Naive thymus-derived CD4-positive, alpha-beta T cell (primary cell): Measurements from ENCODE around the gene STK32C. TPM values are rescaled to one million over a fixed set of nuclear protein-coding genes. Genes with fewer than 3 reads are reported as not detected.

Experiments
- ATAC-seq: fragments of 150-1000 bp; cut with Tn5 transposase; 2 replicates; pipeline ENCODE4 v1.10.0; 2021; ENCODE audit warnings: mild to moderate bottlenecking, moderate library complexity
- CTCF ChIA-PET: fragments of 350-600 bp; sonication (Branson Sonifier 250); formaldehyde crosslinking; loops from one replicate; lab custom pipeline; 2021; ENCODE audit warnings: antibody characterized with exemption; lab: Charles Lee
- POLR2A ChIA-PET: fragments of 350-600 bp; sonication (Branson Sonifier 250); formaldehyde crosslinking; loops from one replicate; lab custom pipeline; 2021; ENCODE audit warnings: antibody characterized with exemption, inconsistent platforms; lab: Charles Lee
- DNase-seq, 9 donors: peaks; one replicate each; pipeline versions ENCODE4 v3.0.0 to v3.0.0-alpha.2; 2020 to 2022; ENCODE audit warnings: mixed read lengths in 1 of 9
- H3K27ac ChIP-seq: one replicate; pipeline ENCODE4 v1.7.0; 2013; ENCODE audit warnings: mild to moderate bottlenecking, low read depth, low read length, moderate library complexity
- H3K27me3 ChIP-seq, 2 donors: one replicate each; pipeline ENCODE4 v1.7.0; 2013; ENCODE audit warnings: low read length in 2 of 2, mild to moderate bottlenecking in 2 of 2, moderate library complexity in 2 of 2; ENCODE audit not compliant: control insufficient read depth in 2 of 2, insufficient read depth in 2 of 2
- H3K36me3 ChIP-seq, 3 experiments: 1 replicate in 2 of 3; 2 replicates in 1 of 3; pipeline ENCODE4 v1.7.0; 2013; ENCODE audit warnings: low read length in 3 of 3, mild to moderate bottlenecking in 3 of 3, moderate library complexity in 1 of 3; ENCODE audit not compliant: insufficient read depth in 3 of 3, control insufficient read depth in 2 of 3
- H3K4me1 ChIP-seq, 2 donors: one replicate each; pipeline ENCODE4 v1.7.0; 2013; ENCODE audit warnings: low read length in 2 of 2, mild to moderate bottlenecking in 2 of 2, moderate library complexity in 1 of 2; ENCODE audit not compliant: control insufficient read depth in 2 of 2, insufficient read depth in 2 of 2
- H3K4me3 ChIP-seq: 2 replicates; pipeline ENCODE4 v1.7.0; 2013; ENCODE audit warnings: mild to moderate bottlenecking, low read length
- H3K9me3 ChIP-seq, 3 experiments: 1 replicate in 2 of 3; 2 replicates in 1 of 3; pipeline ENCODE4 v1.7.0; 2013; ENCODE audit warnings: low read length in 3 of 3; ENCODE audit not compliant: control insufficient read depth in 2 of 3
- H3K27ac Mint-ChIP-seq, 9 donors: one replicate each; pipeline ENCODE4 v1.8.0; 2020 to 2022; ENCODE audit warnings: mixed read lengths in 9 of 9, mild to moderate bottlenecking in 8 of 9, moderate library complexity in 5 of 9, inconsistent platforms in 2 of 9
- H3K27me3 Mint-ChIP-seq, 5 donors: one replicate each; pipeline ENCODE4 v1.8.0; 2021 to 2022; ENCODE audit warnings: mixed read lengths in 5 of 5, mild to moderate bottlenecking in 1 of 5
- H3K36me3 Mint-ChIP-seq, 5 donors: one replicate each; pipeline ENCODE4 v1.8.0; 2020 to 2022; ENCODE audit warnings: mixed read lengths in 5 of 5, mild to moderate bottlenecking in 3 of 5, inconsistent platforms in 1 of 5
- H3K4me1 Mint-ChIP-seq, 7 donors: one replicate each; pipeline ENCODE4 v1.8.0; 2020 to 2022; ENCODE audit warnings: mixed read lengths in 7 of 7, mild to moderate bottlenecking in 3 of 7, inconsistent platforms in 1 of 7
- H3K4me3 Mint-ChIP-seq, 10 donors: one replicate each; pipeline ENCODE4 v1.8.0; 2020 to 2022; ENCODE audit warnings: mild to moderate bottlenecking in 10 of 10, mixed read lengths in 10 of 10, moderate library complexity in 6 of 10, inconsistent platforms in 2 of 10
- H3K9me3 Mint-ChIP-seq, 11 donors: one replicate each; pipeline ENCODE4 v1.8.0; 2020 to 2022; ENCODE audit warnings: mixed read lengths in 11 of 11, mild to moderate bottlenecking in 4 of 11, inconsistent platforms in 1 of 11, moderate library complexity in 1 of 11
- intact Hi-C, 2 donors: fragments of 100-400 bp; cut with micrococcal nuclease; formaldehyde crosslinking; loops; one replicate each; pipeline ENCODE4 v1.15.1; 2023
- polyA plus RNA-seq, 2 donors: library from polyadenylated mRNA; unstranded; fragments of 300-500 nt; fragmentation: Illumina TruSeq; gene quantifications; one replicate each; pipeline ENCODE4 v1.2.3, GENCODE V29; 2021
- total RNA-seq, 6 experiments: library from RNA in 5 of 6; stranded (reverse) in 5 of 6; gene quantifications; 1 replicate in 5 of 6; 2 replicates in 1 of 6; pipeline ENCODE4 v1.2.3 and lab custom pipeline; 2021 to 2026

Gene STK32C
- total and polyA plus RNA-seq, 7 experiments from 2014 or later = 4.6 to 19.4 (median 11.8) TPM

DNA sequence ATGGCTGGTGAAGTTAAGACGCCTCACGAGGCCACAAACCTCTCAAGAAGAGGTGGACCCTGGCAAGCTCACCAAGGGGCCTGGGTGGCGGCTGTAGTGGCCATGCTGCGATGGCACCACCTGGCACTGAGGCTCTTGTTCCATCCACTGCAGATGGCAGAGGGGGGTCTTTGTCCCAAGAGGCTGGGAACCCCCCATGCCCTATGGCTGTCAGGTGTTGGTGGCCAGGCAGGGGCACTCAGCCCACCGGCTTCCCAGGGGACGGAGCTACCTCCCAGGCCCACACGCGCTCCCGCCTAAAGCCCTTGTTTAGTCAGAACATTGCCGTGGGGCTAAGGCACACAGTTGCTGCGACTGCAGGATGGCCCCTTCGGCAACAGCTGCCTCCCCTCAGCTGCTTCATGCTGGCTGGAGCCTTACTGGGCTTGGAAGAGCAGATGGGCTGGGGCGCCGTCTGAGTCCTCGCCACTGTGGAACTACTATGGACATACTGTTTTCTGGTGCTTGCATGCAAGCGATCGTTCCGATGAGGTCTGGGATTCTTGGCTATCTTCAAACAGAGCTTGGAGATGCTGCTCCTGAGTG is 74.2 kb downstream of the STK32C start:
- ChIA-PET CTCF (interaction anchor here (0.7 to 1.7 kb wide), 2 partner anchors 10 to 213 kb away, joined by 3 to 4 read pairs; no protein-coding TSS in a partner anchor), POLR2A (no interaction called here)
- Mint-ChIP-seq H3K27me3 (no peaks in the 10 kb centered on the region), H3K36me3 (peaks cover 0 to 2% (median 0%) of the 10 kb centered on the region in 5 donors), H3K4me3 (peak overlapping the region in 1 of 10 donors; percentile 7), H3K27ac (no peak overlapping the region), H3K9me3 (peaks cover 0 to 2% (median 0%) of the 10 kb centered on the region in 11 donors), H3K4me1 (peaks cover 22 to 45% (median 32%) of the 10 kb centered on the region in 7 donors)
- H3K4me1 ChIP-seq = peaks cover 0 to 10% of the 10 kb centered on the region in 2 donors
- H3K27ac ChIP-seq = no peak overlapping the region
- no peaks in the 10 kb centered on the region for H3K9me3 ChIP-seq
- DNase-seq (peak in 1 of 9 donors; percentile 4), ATAC-seq (no peak)
- intact Hi-C loops = loop anchor here in 1 of 2 donors (5.0 kb wide), 1 partner anchor 74 kb away; the partner anchor contains the start of gene STK32C
- H3K36me3 ChIP-seq = no peaks in the 10 kb centered on the region
- H3K4me3 ChIP-seq = no peak overlapping the region
- H3K27me3 ChIP-seq = no peaks in the 10 kb centered on the region

DNA sequence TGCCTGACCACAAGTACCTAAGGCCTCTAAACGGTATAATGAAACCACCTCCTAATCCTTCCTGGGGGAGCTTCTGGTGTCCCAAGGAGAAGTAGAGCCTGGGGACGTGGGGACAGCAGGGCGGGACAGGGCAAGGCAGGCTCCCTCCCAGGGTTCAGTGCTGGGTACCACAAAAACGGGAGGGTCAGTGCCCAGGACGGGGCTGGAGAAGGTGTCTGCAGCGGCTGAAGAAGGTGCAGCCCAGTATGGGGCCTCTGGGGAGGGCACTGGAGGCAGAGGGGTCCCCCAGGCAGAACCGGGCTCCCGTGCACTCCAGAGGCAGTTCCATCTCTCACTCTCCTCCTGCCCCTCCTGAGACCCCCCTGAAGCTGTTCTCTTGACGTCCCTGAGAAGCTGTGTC is 74.8 kb downstream of the STK32C start:
- no peaks in the 10 kb centered on the region for H3K9me3 ChIP-seq
- H3K4me3 ChIP-seq = no peak overlapping the region
- intact Hi-C loops = loop anchor here in 1 of 2 donors (5.0 kb wide), 1 partner anchor 74 kb away; the partner anchor contains the start of gene STK32C
- Mint-ChIP-seq H3K27ac (peak overlapping the region in 5 of 9 donors; percentile 28 to 92 (median 55)), H3K27me3 (no peaks in the 10 kb centered on the region), H3K9me3 (peaks cover 0 to 2% (median 0%) of the 10 kb centered on the region in 11 donors), H3K36me3 (no peaks in the 10 kb centered on the region), H3K4me1 (peaks cover 22 to 45% (median 32%) of the 10 kb centered on the region in 7 donors), H3K4me3 (peak overlapping the region in 4 of 10 donors; percentile 7 to 70 (median 56))
- H3K4me1 ChIP-seq = peaks cover 0 to 10% of the 10 kb centered on the region in 2 donors
- no peaks in the 10 kb centered on the region for H3K27me3 ChIP-seq
- DNase-seq (peak in 1 of 9 donors; percentile 0), ATAC-seq (no peak)
- ChIA-PET POLR2A (no interaction called here), CTCF (no interaction called here)
- no peaks in the 10 kb centered on the region for H3K36me3 ChIP-seq
- H3K27ac ChIP-seq = no peak overlapping the region

DNA sequence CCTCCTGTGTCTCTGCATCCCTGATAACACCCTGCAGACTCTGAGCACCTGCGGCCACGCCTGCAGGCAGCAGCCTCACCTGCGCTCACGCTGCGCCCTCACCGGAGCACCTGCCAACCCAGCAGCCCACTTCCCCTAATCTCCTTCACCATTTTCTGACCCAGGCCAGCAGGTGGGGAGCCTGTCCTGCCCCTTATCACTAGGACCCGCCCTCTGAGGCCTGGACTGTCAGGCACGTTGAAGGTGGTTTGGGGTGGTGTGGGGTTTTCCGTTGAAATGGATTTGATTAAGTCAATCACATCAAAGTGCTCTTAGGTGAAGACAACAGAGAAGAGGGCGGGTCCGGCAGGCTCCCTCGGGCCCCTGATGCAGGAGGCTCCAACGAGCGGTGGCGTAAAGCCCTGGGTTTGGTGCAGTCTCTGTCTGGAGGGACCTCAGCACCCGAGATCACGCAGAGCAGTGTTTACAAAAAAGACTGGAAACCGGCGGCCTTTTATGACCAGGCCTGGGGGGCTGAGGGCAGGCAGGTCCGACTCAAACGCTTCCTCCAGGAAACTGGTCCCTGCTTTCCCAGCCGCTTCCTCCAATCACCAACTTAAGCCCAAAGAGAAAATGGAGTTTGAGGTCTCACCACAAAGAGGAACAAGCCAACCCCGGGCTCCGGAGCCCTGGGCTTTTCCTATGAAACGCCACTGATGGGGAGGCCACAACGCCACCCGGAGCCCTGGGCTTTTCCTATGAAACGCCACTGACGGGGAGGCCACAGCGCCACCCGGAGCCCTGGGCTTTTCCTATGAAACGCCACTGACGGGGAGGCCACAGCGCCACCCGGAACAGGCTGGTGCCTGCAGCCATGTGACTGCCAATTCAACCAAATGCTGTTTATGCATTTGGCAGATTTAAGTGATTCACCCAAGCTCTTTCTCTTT is 75.5 kb downstream of the STK32C start:
- Histone ChIP-seq H3K36me3 (no peaks in the 10 kb centered on the region), H3K4me3 (no peak overlapping the region), H3K27me3 (no peaks in the 10 kb centered on the region), H3K27ac (no peak overlapping the region), H3K4me1 (peaks cover 0 to 10% of the 10 kb centered on the region in 2 donors), H3K9me3 (no peaks in the 10 kb centered on the region)
- ATAC-seq = peak; percentile 51
- POLR2A ChIA-PET = no interaction called here
- DNase-seq = peak in 3 of 9 donors; percentile 7 to 31 (median 20)
- H3K4me1 Mint-ChIP-seq = peaks cover 22 to 48% (median 33%) of the 10 kb centered on the region in 7 donors
- H3K9me3 Mint-ChIP-seq = peaks cover 0 to 2% (median 0%) of the 10 kb centered on the region in 11 donors
- CTCF ChIA-PET = no interaction called here
- H3K36me3 Mint-ChIP-seq = peaks cover 0 to 4% (median 2%) of the 10 kb centered on the region in 5 donors
- no peaks in the 10 kb centered on the region for H3K27me3 Mint-ChIP-seq
- peak overlapping the region in 9 of 10 donors; percentile 22 to 70 (median 44) for H3K4me3 Mint-ChIP-seq
- peak overlapping the region in 7 of 9 donors; percentile 15 to 92 (median 83) for H3K27ac Mint-ChIP-seq
- intact Hi-C loops = loop anchor here in 1 of 2 donors (5.0 kb wide), 1 partner anchor 75 kb away; the partner anchor contains the start of gene STK32C

DNA sequence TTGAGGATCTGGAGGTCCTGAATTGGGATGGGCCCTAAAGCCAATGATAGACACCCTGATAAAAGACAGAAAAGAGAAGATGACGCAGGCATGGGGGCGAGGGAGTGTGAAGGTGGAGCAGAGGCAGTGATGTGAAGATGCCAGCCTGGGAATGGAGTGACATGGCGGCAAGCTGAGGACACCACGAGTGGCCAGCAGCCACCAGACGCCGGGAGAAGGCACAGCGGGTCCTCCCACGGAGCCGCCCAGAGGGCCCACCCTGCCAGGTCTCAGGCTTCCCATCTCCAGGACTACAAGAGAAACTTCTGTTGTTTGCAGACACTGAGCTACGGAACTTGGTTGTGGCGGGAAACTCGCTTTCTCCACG is 76.1 kb downstream of the STK32C start:
- ChIA-PET CTCF (no interaction called here), POLR2A (no interaction called here)
- no peak for ATAC-seq
- peak overlapping the region in 7 of 10 donors; percentile 10 to 85 (median 67) for H3K4me3 Mint-ChIP-seq
- H3K9me3 Mint-ChIP-seq = peaks cover 0 to 2% (median 0%) of the 10 kb centered on the region in 11 donors
- intact Hi-C loops = loop anchor here in 1 of 2 donors (5.0 kb wide), 1 partner anchor 76 kb away; the partner anchor contains the start of gene STK32C
- Histone ChIP-seq H3K27me3 (no peaks in the 10 kb centered on the region), H3K4me1 (peaks cover 0 to 10% of the 10 kb centered on the region in 2 donors), H3K9me3 (no peaks in the 10 kb centered on the region), H3K4me3 (no peak overlapping the region), H3K27ac (no peak overlapping the region), H3K36me3 (no peaks in the 10 kb centered on the region)
- H3K27me3 Mint-ChIP-seq = no peaks in the 10 kb centered on the region
- peaks cover 22 to 51% (median 33%) of the 10 kb centered on the region in 7 donors for H3K4me1 Mint-ChIP-seq
- H3K27ac Mint-ChIP-seq = peak overlapping the region in 7 of 9 donors; percentile 15 to 92 (median 83)
- peak in 1 of 9 donors; percentile 3 for DNase-seq
- peaks cover 0 to 7% (median 2%) of the 10 kb centered on the region in 5 donors for H3K36me3 Mint-ChIP-seq

DNA sequence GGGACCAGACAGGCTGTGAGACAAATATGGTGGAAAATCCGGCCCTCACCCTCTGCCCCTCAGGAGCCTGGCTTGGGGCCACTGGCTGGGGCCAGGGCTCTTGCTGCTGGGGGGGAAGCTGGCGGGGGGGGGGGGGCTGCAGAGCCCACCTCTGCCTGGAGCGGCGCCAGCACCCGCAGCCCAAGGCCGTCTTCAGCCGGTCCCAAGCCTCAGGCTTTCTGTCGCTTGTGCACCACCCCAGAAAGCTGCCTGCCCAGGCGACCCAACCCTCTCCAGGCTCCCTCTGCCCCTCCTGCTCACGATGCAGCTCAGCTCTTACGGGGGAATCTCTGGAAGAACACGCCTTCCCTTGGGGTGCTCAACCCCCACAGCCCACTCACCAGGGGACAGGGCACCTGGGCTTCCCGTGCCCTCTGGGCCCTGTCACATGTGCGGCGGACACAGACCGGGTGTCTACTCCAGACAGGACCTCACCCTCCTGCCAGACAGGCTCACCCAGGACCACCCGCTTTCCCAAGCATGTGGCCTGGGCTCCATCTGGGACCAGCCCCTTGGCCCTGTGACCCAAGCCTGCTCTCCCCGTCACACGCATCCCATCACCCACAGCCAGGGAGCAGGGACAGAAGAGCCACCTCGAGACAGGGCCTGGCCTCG is 77.1 kb downstream of the STK32C start:
- ChIA-PET CTCF (no interaction called here), POLR2A (no interaction called here)
- intact Hi-C loops = loop anchor here (1.0 to 5.0 kb wide), 2 partner anchors 77 to 102 kb away; partner anchors contain the start of genes LRRC27 (in 1 of the 2) and STK32C (in 1 of the 2)
- no peaks in the 10 kb centered on the region for H3K36me3 ChIP-seq
- Mint-ChIP-seq H3K36me3 (peaks cover 0 to 7% (median 2%) of the 10 kb centered on the region in 5 donors), H3K4me3 (peak overlapping the region in 9 of 10 donors; percentile 82 to 90 (median 86)), H3K9me3 (peaks cover 0 to 2% (median 0%) of the 10 kb centered on the region in 11 donors), H3K27ac (peak overlapping the region in 8 of 9 donors; percentile 8 to 96 (median 92)), H3K4me1 (peaks cover 22 to 51% (median 33%) of the 10 kb centered on the region in 7 donors), H3K27me3 (no peaks in the 10 kb centered on the region)
- H3K27ac ChIP-seq = peak overlapping the region; percentile 57
- no peaks in the 10 kb centered on the region for H3K9me3 ChIP-seq
- H3K4me1 ChIP-seq = peaks cover 0 to 10% of the 10 kb centered on the region in 2 donors
- H3K4me3 ChIP-seq = no peak overlapping the region
- DNase-seq (peak in 1 of 9 donors; percentile 6), ATAC-seq (no peak)
- no peaks in the 10 kb centered on the region for H3K27me3 ChIP-seq
